Measurements from ENCODE around the gene MIGA2.

The MIGA2 gene

DNA sequence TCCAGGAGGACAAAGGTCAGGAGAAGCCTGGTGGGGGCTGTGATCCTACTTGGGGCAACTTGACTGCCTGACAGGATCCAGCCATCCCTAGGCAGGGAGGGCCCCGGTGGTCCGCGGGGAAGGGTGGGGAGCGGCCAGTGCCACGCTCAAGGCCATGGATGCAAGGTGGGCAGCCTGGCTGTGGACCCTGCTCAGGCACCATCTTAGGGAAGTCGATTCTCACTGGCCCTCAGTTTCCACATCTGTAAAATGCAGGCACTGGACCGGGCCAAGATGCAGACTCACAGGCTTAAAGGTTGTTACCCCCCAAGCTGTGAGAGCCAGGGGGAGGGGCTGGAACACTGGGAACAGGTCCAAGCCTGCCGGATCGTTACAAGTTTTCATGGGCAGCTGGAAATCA, 35.7 kb downstream of the MIGA2 start:
- no peak overlapping the region for H3K4me3 ChIP-seq (ENCODE audit: control insufficient read depth, low read depth, low read length)
- no peak for DNase-seq (ENCODE audit: low read depth)
- TF ChIP-seq, protein P1, sequence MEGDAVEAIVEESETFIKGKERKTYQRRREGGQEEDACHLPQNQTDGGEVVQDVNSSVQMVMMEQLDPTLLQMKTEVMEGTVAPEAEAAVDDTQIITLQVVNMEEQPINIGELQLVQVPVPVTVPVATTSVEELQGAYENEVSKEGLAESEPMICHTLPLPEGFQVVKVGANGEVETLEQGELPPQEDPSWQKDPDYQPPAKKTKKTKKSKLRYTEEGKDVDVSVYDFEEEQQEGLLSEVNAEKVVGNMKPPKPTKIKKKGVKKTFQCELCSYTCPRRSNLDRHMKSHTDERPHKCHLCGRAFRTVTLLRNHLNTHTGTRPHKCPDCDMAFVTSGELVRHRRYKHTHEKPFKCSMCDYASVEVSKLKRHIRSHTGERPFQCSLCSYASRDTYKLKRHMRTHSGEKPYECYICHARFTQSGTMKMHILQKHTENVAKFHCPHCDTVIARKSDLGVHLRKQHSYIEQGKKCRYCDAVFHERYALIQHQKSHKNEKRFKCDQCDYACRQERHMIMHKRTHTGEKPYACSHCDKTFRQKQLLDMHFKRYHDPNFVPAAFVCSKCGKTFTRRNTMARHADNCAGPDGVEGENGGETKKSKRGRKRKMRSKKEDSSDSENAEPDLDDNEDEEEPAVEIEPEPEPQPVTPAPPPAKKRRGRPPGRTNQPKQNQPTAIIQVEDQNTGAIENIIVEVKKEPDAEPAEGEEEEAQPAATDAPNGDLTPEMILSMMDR (IDR thresholded peaks at IDR 0.05; ENCODE audit: control insufficient read depth, insufficient read depth, low read depth, low read length, missing control alignments), result no peak

DNA sequence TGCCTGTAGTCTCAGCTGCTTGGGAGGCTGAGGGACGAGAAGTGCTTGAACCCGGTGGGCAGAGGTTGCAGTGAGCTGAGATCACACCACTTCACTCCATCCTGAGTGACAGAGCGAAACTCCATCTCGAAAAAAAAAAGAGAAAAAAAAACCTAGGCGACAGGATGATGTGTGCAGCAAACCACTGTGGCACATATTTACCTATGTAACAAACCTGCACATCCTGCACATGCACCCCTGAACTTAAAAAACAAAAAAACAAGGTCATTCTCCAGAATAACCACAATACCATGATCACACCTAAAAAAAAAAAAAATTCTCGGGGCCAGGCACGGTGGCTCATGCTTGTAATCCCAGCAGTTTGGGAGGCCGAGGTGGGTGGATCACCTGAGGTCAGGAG, 37.0 kb downstream of the MIGA2 start:
- H3K4me3 ChIP-seq (ENCODE audit: control insufficient read depth, low read depth, low read length), result no peak overlapping the region
- no peak for DNase-seq (ENCODE audit: low read depth)
- TF ChIP-seq, protein P1 (IDR thresholded peaks at IDR 0.05; ENCODE audit: control insufficient read depth, insufficient read depth, low read depth, low read length, missing control alignments), result no peak

DNA sequence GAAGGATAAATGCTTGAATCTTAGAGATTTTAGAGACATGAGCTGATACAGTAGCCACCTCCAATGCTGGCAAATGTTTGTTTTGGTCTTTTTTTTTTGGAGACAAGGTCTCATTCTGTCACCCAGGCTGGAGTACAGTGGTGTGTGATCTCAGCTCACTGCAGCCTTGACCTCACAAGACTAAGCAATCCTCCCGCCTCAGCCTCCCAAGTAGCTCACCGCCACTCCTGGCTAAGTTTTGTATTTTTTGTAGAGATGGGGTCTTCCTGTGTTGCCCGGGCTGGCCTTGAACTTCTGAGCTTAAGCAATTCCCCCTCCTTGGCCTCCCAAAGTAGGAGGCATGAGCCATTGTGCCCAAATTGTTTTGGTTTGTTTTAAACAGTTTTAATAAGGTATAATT, 37.7 kb downstream of the MIGA2 start:
- DNase-seq (ENCODE audit: low read depth), result no peak
- TF ChIP-seq, protein P1 (IDR thresholded peaks at IDR 0.05; ENCODE audit: control insufficient read depth, insufficient read depth, low read depth, low read length, missing control alignments), result no peak
- no peak overlapping the region for H3K4me3 ChIP-seq (ENCODE audit: control insufficient read depth, low read depth, low read length)

DNA sequence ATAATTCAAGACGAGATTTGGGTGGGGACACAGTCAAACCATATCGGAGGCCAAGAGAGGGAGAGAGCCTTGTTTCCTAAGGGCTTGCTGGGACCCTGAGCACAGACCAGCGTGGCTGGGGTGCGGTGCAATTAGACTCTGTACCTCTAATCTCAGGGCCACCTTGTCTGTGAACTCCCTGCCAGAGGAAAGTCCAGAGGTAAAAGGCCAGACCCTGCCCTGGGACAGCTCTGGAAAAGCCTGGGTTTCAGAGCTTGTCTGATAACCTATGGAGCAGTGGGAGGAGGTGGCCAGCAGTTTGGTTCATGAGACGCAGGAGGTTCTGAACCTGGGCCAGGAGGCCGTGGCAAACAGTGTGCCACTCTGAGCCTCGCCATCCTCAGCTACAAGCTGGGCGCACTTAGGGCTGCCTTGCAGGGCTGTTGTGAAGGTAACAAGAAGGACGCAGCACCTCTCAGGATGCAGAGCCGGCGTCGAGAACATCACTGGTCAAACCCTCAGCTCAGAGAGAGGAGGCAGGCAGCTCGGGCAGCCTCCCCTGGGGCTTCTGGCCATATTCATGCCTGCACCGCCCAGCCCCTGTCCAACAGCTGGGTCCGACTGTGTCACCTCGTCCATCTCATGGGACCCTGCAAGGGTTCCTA, 39.7 kb downstream of the MIGA2 start:
- TF ChIP-seq, protein P1 (IDR thresholded peaks at IDR 0.05; ENCODE audit: control insufficient read depth, insufficient read depth, low read depth, low read length, missing control alignments), result no peak
- H3K4me3 ChIP-seq (ENCODE audit: control insufficient read depth, low read depth, low read length), result no peak overlapping the region
- DNase-seq (ENCODE audit: low read depth), result no peak

DNA sequence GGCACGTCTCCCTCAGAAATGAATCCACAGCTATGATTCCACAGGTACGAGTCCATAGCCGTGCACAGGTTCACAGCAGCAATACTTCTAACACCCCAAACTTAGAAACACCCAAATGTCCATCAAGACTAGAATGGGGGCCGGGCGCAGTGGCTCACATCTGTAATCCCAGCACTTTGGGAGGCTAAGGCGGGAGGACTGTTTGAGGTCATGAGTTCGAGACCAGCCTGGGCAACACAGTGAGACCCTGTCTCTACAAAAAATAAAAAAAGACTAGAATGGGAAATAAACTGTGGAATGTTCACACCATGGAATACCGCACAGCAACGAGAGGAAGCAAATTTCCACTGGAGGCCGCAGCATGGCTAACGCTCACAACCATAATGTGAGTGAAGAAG, 40.2 kb downstream of the MIGA2 start:
- H3K4me3 ChIP-seq (ENCODE audit: control insufficient read depth, low read depth, low read length), result no peak overlapping the region
- DNase-seq (ENCODE audit: low read depth), result no peak
- TF ChIP-seq, protein P1 (IDR thresholded peaks at IDR 0.05; ENCODE audit: control insufficient read depth, insufficient read depth, low read depth, low read length, missing control alignments), result no peak

DNA sequence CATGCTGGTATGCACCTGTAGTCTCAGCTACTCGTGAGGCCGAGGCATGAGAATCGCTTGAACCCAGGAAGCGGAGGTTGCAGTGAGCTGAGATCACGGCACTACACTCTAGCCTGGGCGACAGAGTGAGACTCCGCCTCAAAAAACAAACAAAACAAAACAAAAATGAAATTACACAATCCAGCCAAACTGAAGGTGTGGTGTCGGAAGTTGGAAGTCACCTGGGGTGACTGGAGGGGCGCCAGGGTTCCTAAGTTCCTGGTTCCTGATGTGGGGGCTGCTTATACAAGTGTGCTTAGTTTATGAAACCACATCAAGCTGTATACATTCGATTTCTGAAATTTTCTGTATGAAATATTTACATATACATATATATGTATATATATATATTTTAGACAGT, 40.8 kb downstream of the MIGA2 start:
- H3K4me3 ChIP-seq (ENCODE audit: control insufficient read depth, low read depth, low read length), result no peak overlapping the region

More for the DNA sequence above, 40.8 kb downstream of the MIGA2 start:
- DNase-seq (ENCODE audit: low read depth), result no peak
- TF ChIP-seq, protein P1 (IDR thresholded peaks at IDR 0.05; ENCODE audit: control insufficient read depth, insufficient read depth, low read depth, low read length, missing control alignments), result no peak
